Left lung (tissue), 10 donors: Measurements from ENCODE around the gene SLC16A7. TPM values are rescaled to one million over a fixed set of nuclear protein-coding genes. Genes with fewer than 3 reads are reported as not detected.

Experiments
- ATAC-seq: fragments of 200-7000 bp; cut with Tn5 transposase; one replicate; pipeline ENCODE4 v1.9.1; 2020; ENCODE audit warnings: moderate library complexity
- DNase-seq, 4 donors: peaks; one replicate each; pipeline ENCODE4 v3.0.0-alpha.2; 2013 to 2020
- H3K27ac ChIP-seq, 2 donors: fragments of 200-600 bp; sonication (generic) in 1 of 2; one replicate each; pipeline versions ENCODE4 v1.5.0 to v1.8.0; 2020 to 2021
- H3K27me3 ChIP-seq, 2 donors: fragments of 200-600 bp; sonication (generic) in 1 of 2; one replicate each; pipeline versions ENCODE4 v1.5.0 to v1.8.0; 2020 to 2021
- H3K36me3 ChIP-seq, 2 donors: fragments of 200-600 bp; sonication (generic) in 1 of 2; one replicate each; pipeline versions ENCODE4 v1.5.0 to v1.8.0; 2020 to 2021
- H3K4me1 ChIP-seq, 2 donors: fragments of 200-600 bp; one replicate each; pipeline ENCODE4 v1.8.0; 2021
- H3K4me3 ChIP-seq, 2 donors: fragments of 200-600 bp; sonication (generic) in 1 of 2; one replicate each; pipeline versions ENCODE4 v1.5.0 to v1.8.0; 2020 to 2021; ENCODE audit warnings: mild to moderate bottlenecking in 1 of 2
- H3K9me3 ChIP-seq, 2 donors: fragments of 200-600 bp; sonication (generic) in 1 of 2; one replicate each; pipeline versions ENCODE4 v1.5.0 to v1.8.0; 2020 to 2021
- CTCF ChIP-seq, 2 donors: fragments of 200-600 bp; sonication (generic) in 1 of 2; IDR thresholded peaks; one replicate each; pipeline versions ENCODE4 v1.5.0 to v1.8.0; 2021; ENCODE audit warnings: antibody characterized with exemption in 2 of 2
- intact Hi-C, 2 donors: fragments of 100-400 bp; cut with DNase I; formaldehyde crosslinking; loops; one replicate each; pipeline versions ENCODE4 v1.11.2 to v1.14.2; 2022
- polyA plus RNA-seq, 6 donors: library from polyadenylated mRNA; unstranded; fragments of 120-200 nt; gene quantifications; one replicate each; pipeline ENCODE4 v1.2.1, GENCODE V29; 2013; ENCODE audit not compliant: insufficient read length in 6 of 6
- total RNA-seq, 2 donors: library from RNA; stranded (reverse); fragmentation: NEBNext Ultra II Directional; extraction: Animal tissue kit (Norgen Biotek cat#: 25700); gene quantifications; one replicate each; pipeline ENCODE4 v1.2.1, GENCODE V29; 2021
- donor health status: DM: no; HTN: yes; CAD: no.
- donor health status: DM: no; HTN: no; CAD: no.

Gene SLC16A7
- total and polyA plus RNA-seq, 8 donors = 2.5 to 33.9 (median 2.8) TPM

- Histone ChIP-seq H3K4me1 (no peaks in the 10 kb centered on the region), H3K27ac (no peak overlapping the region), H3K4me3 (no peak overlapping the region), H3K36me3 (no peaks in the 10 kb centered on the region), H3K27me3 (no peaks in the 10 kb centered on the region), H3K9me3 (no peaks in the 10 kb centered on the region)
- intact Hi-C loops = no loop called here
- DNase-seq = no peak
- no peak for ATAC-seq
- TF ChIP-seq CTCF (IDR thresholded peaks at IDR 0.05) = no peak
Measured at GRCh38 chr12:59587710-59588109, 8.1 kb upstream of the SLC16A7 start.

GRCh38 chr12:59593761-59594160 lies 2.1 kb upstream of the SLC16A7 start:
- H3K9me3 ChIP-seq = no peaks in the 10 kb centered on the region
- H3K4me1 ChIP-seq = peaks cover 5 to 31% of the 10 kb centered on the region in 2 donors
- H3K27ac ChIP-seq = no peak overlapping the region
- intact Hi-C loops = no loop called here
- TF ChIP-seq CTCF (IDR thresholded peaks at IDR 0.05) = no peak
- DNase-seq (no peak), ATAC-seq (no peak)
- no peaks in the 10 kb centered on the region for H3K27me3 ChIP-seq
- H3K4me3 ChIP-seq = no peak overlapping the region
- no peaks in the 10 kb centered on the region for H3K36me3 ChIP-seq

GRCh38 chr12:59594943-59595500 lies 807 bp upstream of the SLC16A7 start:
- no peak for TF ChIP-seq CTCF (IDR thresholded peaks at IDR 0.05)
- peak overlapping the region; percentile 94 for H3K27ac ChIP-seq
- ATAC-seq (no peak), DNase-seq (no peak)
- H3K4me3 ChIP-seq = peak overlapping the region; percentile 58 to 70
- no peaks in the 10 kb centered on the region for H3K27me3 ChIP-seq
- peaks cover 5 to 43% of the 10 kb centered on the region in 2 donors for H3K4me1 ChIP-seq
- intact Hi-C loops = no loop called here
- H3K9me3 ChIP-seq = no peaks in the 10 kb centered on the region
- no peaks in the 10 kb centered on the region for H3K36me3 ChIP-seq

GRCh38 chr12:59595565-59595882 lies 305 bp upstream of the SLC16A7 start:
- ATAC-seq = no peak
- H3K4me3 ChIP-seq = peak overlapping the region; percentile 58 to 70
- no peaks in the 10 kb centered on the region for H3K27me3 ChIP-seq
- no peak for DNase-seq
- peaks cover 5 to 48% of the 10 kb centered on the region in 2 donors for H3K4me1 ChIP-seq
- no peaks in the 10 kb centered on the region for H3K36me3 ChIP-seq
- intact Hi-C loops = no loop called here
- H3K27ac ChIP-seq = peak overlapping the region; percentile 94
- TF ChIP-seq CTCF (IDR thresholded peaks at IDR 0.05) = no peak
- H3K9me3 ChIP-seq = no peaks in the 10 kb centered on the region

- no peak for TF ChIP-seq CTCF (IDR thresholded peaks at IDR 0.05)
- peak in 3 of 4 donors; percentile 46 to 63 (median 53) for DNase-seq
- Histone ChIP-seq H3K9me3 (no peaks in the 10 kb centered on the region), H3K4me3 (peak overlapping the region in 1 of 2 donors; percentile 70), H3K27me3 (no peaks in the 10 kb centered on the region), H3K36me3 (no peaks in the 10 kb centered on the region), H3K4me1 (peaks cover 5 to 50% of the 10 kb centered on the region in 2 donors), H3K27ac (peak overlapping the region; percentile 94)
- peak; percentile 72 for ATAC-seq
- intact Hi-C loops = no loop called here
Measured at GRCh38 chr12:59597385-59597781, 1.6 kb downstream of the SLC16A7 start.
